ENCODE measurements around the gene COL13A1. TPM values are rescaled to one million over a fixed set of nuclear protein-coding genes. Genes with fewer than 3 reads are reported as not detected.

Gene COL13A1
- total RNA-seq, 1 experiment from 2014 or later = 3.6 TPM

DNA sequence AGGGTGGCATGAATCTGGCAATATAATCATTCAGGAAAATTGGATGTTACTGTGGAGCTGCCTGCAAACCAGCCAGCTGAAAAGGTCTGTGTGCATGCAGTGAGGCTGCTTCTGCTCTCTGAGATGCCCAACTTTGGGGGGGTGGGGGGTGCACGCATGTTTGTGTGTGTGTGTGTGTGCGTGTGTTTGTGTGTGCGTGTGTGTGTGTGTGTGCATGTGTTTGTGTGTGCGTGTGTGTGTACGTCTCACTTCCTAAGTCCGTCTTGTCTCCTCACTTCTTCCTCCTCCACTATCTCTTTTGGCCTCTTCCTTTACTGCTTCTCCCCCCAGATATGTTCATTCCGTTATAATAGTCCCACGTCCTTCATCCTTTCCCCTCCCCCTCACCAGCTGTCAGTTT, 148.1 kb downstream of the COL13A1 start:
- Mint-ChIP-seq H3K27me3 (ENCODE audit: low read depth) (peaks cover 30% of the 10 kb centered on the region), H3K4me1 (peaks cover 29 to 50% of the 10 kb centered on the region in 2 experiments), H3K36me3 (ENCODE audit: insufficient read depth in 1 of 3, low read depth in 3 of 3) (no peaks in the 10 kb centered on the region; a peak in 1 of 7 replicates), H3K4me3 (no peak overlapping the region), H3K27ac (no peak overlapping the region), H3K9me3 (no peaks in the 10 kb centered on the region; a peak in 1 of 5 replicates)
- H3K18ac ChIP-seq (ENCODE audit: insufficient read length, low read depth, low read length) = no peak overlapping the region
- H4K20me1 ChIP-seq (ENCODE audit: control insufficient read depth, insufficient read depth, insufficient read length) = no peaks in the 10 kb centered on the region
- no peak overlapping the region for H3K9ac ChIP-seq (ENCODE audit: extremely low read depth, insufficient read length, low read length)
- no peaks in the 10 kb centered on the region for H3K79me1 ChIP-seq (ENCODE audit: insufficient read depth, low read depth, low read length, poor library complexity, severe bottlenecking)
- H2BK120ac ChIP-seq (ENCODE audit: low read depth, low read length, poor library complexity, severe bottlenecking) = no peak overlapping the region
- H3K14ac ChIP-seq (ENCODE audit: insufficient read depth, low read length) = no peak overlapping the region
- peaks cover 3% of the 10 kb centered on the region; the same call in 1 of the 2 replicates for H3K4me1 ChIP-seq (ENCODE audit: insufficient read depth, low read length)
- no peak overlapping the region for H4K8ac ChIP-seq (replicated peaks; ENCODE audit: insufficient read length, low read depth, low read length)
- no peaks in the 10 kb centered on the region for H3K27me3 ChIP-seq (ENCODE audit: insufficient read depth, low read length)
- H4K91ac ChIP-seq (ENCODE audit: insufficient read length, low read depth, low read length) = no peak overlapping the region
- H3K23ac ChIP-seq (ENCODE audit: insufficient read length, low read depth, low read length) = no peak overlapping the region
- WGBS (ENCODE audit: extremely low coverage, insufficient read length, low lambda C conversion rate) = no CpG with 5 or more reads among the region's 8 CpGs
- no peaks in the 10 kb centered on the region for H3K23me2 ChIP-seq (ENCODE audit: insufficient read length, low read depth, low read length, poor library complexity, severe bottlenecking)
- H2BK15ac ChIP-seq (ENCODE audit: low read depth, low read length) = no peak overlapping the region
- H3K4ac ChIP-seq (ENCODE audit: low read depth, low read length) = no peak overlapping the region
- no peaks in the 10 kb centered on the region for H3K79me2 ChIP-seq (ENCODE audit: insufficient read depth, low read length)
- H2AK5ac ChIP-seq (ENCODE audit: insufficient read length, low read length) = no peak overlapping the region
- DNase-seq = no peak
- no peak overlapping the region for H4K5ac ChIP-seq (ENCODE audit: insufficient read length, low read depth, low read length)
- no peak overlapping the region for H2AFZ ChIP-seq (ENCODE audit: low read length)
- H3K27ac ChIP-seq (ENCODE audit: insufficient read length, low read depth, low read length) = no peak overlapping the region
- H2BK20ac ChIP-seq (ENCODE audit: low read depth, low read length, poor library complexity, severe bottlenecking) = no peak overlapping the region
- TF ChIP-seq, protein P1, sequence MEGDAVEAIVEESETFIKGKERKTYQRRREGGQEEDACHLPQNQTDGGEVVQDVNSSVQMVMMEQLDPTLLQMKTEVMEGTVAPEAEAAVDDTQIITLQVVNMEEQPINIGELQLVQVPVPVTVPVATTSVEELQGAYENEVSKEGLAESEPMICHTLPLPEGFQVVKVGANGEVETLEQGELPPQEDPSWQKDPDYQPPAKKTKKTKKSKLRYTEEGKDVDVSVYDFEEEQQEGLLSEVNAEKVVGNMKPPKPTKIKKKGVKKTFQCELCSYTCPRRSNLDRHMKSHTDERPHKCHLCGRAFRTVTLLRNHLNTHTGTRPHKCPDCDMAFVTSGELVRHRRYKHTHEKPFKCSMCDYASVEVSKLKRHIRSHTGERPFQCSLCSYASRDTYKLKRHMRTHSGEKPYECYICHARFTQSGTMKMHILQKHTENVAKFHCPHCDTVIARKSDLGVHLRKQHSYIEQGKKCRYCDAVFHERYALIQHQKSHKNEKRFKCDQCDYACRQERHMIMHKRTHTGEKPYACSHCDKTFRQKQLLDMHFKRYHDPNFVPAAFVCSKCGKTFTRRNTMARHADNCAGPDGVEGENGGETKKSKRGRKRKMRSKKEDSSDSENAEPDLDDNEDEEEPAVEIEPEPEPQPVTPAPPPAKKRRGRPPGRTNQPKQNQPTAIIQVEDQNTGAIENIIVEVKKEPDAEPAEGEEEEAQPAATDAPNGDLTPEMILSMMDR (conservative IDR thresholded peaks at IDR 0.05) = no peak
- H3K56ac ChIP-seq (ENCODE audit: insufficient read length, low read depth, low read length) = no peak overlapping the region
- no peak overlapping the region for H2BK12ac ChIP-seq (ENCODE audit: insufficient read length, low read depth, low read length)
- H2BK5ac ChIP-seq (ENCODE audit: insufficient read length, low read length) = no peak overlapping the region
- no peaks in the 10 kb centered on the region for H3K9me3 ChIP-seq (ENCODE audit: control insufficient read depth, low read depth, low read length)
- H3K4me2 ChIP-seq (ENCODE audit: insufficient read depth, insufficient read length, low read length) = no peak overlapping the region
- no peak overlapping the region for H3T11ph ChIP-seq (ENCODE audit: low read length)

Data from H9 (cell line).